H54 (cell line): Measurements from ENCODE around the gene RBM10.
A peak's percentile ranks its signal among the peaks of the same experiment; 100 is the strongest.

ENCODE experiments used
- DNase-seq: peaks from one replicate; pipeline ENCODE4 v3.0.0; 2011; ENCODE audit warnings: low spot score, mixed read lengths; ENCODE audit not compliant: insufficient read length
- FAIRE-seq: peaks from 3 replicates; lab custom pipeline; 2011; peaks lifted over from hg19 to GRCh38; lab: Jason Lieb, UNC
- POLR2A ChIP-seq: IDR thresholded peaks from 2 replicates; pipeline ENCODE4 v1.6.1; 2011; ENCODE audit warnings: low read depth, mild to moderate bottlenecking, low read length

Gene RBM10

DNA sequence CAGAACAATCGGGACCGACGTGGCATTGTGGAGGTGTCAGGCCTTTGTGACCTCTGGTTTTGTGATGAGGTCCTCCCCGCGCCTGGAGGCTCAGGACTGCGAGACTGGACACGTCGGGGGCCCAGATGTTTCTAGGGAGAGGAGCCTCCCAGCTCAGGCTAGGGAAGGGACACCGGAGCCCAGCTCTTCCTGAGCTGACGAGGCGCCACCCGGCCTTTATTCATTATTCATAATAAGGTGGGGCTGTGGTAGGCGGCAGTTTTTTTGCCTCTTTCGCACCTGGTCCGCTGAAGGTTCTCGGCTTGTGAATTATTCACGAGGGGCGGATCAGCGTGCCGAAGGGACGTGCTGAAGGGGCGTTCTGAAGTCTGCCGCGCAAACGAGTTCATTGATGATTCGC, 46.3 kb downstream of the RBM10 start:
- no peak for FAIRE-seq
- DNase-seq: no peak
- TF ChIP-seq POLR2A: no peak

- TF ChIP-seq POLR2A: no peak
- FAIRE-seq: no peak
- no peak for DNase-seq
Measured at GRCh38 chrX:47191806-47192401, 46.9 kb downstream of the RBM10 start.

DNA sequence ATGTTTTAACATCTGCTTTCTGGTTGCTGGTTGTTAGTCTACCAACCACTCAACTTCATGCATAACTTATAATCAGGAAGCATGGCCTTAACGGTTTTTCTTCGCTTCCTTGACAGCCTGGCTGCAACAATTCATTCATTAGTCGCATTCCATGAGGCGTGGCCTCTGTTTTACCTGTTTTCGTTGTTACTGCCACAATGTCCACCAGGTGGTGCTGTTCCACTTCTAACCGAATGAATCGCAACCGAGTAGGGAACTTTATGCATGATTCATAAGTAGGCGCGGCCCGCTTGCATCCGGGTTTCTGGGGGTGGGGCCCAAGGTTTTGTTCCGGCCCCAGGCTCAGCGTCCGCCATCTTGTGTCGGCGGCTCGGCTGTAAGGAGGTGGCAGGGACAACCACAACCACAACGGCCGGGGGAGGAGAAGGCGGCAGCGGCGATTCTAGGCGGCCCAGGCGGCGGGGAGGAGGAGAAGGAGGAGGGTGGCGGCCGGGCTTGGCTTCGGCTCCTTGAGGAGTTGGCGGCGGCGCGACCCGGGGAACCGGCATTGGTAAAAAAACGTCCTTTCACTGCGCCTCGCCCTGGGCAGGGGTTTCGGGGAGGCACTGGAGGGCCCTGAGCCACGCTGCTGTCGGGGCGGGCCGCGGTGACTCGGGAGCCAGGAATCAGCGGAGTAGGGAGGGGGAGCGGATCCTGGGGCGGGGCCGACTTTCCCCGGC, 48.6 kb downstream of the RBM10 start, which contains the start of gene UBA1:
TSS of gene UBA1 (plus strand) at position 355 of the 719 bp plus-strand sequence. CDS start 4,974 bp downstream, outside the sequence.
- TF ChIP-seq POLR2A: peak; percentile 76
- peak; percentile 33 for DNase-seq
- no peak for FAIRE-seq

DNA sequence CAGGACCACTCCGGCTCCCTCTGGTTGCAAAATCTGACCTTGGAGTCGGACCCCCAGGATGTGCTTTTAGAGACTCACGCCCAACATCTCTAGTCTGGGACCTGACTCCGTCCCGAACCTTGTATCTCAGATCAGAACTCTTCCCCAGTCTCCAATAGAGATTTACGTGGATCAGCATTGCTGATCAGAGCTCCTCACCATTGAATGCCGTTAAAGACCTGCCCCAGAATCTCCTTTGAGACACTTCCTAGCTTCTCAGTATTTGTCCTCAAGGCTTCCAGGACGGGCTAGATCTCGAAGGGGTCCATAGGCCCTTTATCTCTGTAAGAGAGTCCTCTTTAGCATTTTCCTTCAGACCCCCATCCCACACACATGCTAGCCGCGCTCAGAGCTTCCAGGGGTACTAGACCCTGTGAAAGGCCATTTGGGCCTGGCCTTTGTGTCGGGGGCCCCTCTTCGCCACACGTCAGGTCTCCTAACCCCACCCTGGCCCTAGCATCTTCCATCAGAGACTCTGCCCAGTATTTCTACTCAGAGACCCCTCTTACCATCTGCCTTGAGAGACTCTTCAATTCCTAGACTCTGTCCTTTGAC, 49.3 kb downstream of the RBM10 start:
- no peak for TF ChIP-seq POLR2A
- DNase-seq (no peak), FAIRE-seq (no peak)

DNA sequence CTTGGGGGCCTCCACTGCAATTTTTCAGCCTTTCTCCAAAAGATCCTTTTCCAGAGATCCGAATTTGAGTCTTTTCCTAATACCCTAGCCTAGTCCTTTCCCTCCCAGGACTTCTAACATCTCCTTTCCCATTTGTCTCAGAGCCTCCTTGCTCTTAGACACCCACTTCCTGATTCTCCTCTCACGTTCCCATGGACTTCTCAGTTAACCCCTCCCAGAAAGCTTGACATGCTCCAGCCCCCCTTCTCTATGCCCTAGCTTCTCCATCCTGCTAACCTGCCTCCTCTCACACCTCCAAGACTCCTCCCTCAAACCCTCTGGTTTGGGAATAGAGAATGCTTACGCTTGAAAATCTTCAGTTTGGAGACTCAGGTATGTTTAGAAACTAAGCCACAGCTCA, 51.1 kb downstream of the RBM10 start:
- no peak for TF ChIP-seq POLR2A
- FAIRE-seq (no peak), DNase-seq (no peak)

DNA sequence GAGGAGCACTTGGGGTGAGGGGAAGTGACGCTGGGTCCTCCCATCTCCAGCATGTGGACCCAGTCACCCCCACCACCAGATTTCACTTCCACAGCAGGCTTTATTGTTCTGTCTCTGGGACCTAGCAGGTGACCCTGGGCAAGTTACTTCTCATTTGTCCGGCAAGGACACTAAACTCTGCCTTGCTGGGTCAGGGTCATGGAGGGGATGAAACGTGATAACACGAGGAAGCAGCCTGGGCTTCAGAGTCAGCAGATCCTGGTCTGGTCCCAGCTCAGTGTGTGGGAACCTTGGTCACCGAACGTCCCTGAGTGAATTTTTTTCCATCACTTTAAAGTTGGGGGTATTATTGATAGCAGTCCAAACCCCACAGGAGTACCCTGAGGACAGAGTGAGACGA, 52.5 kb downstream of the RBM10 start:
- DNase-seq (no peak), FAIRE-seq (no peak)
- TF ChIP-seq POLR2A: no peak

- TF ChIP-seq POLR2A: no peak
- DNase-seq: no peak
- FAIRE-seq: no peak
Measured at GRCh38 chrX:47198026-47198686, 53.1 kb downstream of the RBM10 start.

DNA sequence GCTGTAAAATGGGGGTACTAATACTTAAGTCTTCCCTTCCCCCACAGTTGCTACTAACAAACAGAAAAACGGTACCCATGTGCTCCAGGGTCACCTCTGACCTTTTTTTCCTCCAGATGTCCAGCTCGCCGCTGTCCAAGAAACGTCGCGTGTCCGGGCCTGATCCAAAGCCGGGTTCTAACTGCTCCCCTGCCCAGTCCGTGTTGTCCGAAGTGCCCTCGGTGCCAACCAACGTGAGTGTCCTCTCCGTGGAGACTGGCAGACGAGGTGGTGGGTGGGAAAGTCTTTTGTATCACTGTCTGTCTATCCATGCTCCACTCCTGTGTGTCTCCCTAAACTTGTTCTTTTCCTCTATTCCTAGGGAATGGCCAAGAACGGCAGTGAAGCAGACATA, 53.7 kb downstream of the RBM10 start:
- FAIRE-seq (no peak), DNase-seq (no peak)
- TF ChIP-seq POLR2A: no peak

DNA sequence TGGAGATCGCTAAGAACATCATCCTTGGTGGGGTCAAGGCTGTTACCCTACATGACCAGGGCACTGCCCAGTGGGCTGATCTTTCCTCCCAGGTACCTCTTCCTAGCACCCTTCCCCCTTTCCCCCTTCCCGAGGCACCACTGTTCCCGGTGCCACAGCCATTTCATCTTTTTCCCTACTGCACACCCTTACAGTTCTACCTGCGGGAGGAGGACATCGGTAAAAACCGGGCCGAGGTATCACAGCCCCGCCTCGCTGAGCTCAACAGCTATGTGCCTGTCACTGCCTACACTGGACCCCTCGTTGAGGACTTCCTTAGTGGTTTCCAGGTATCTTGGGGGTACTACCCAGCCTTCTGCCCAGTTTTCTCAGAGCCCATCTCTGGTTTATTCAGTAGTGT, 54.3 kb downstream of the RBM10 start:
- no peak for FAIRE-seq
- DNase-seq: no peak
- no peak for TF ChIP-seq POLR2A

DNA sequence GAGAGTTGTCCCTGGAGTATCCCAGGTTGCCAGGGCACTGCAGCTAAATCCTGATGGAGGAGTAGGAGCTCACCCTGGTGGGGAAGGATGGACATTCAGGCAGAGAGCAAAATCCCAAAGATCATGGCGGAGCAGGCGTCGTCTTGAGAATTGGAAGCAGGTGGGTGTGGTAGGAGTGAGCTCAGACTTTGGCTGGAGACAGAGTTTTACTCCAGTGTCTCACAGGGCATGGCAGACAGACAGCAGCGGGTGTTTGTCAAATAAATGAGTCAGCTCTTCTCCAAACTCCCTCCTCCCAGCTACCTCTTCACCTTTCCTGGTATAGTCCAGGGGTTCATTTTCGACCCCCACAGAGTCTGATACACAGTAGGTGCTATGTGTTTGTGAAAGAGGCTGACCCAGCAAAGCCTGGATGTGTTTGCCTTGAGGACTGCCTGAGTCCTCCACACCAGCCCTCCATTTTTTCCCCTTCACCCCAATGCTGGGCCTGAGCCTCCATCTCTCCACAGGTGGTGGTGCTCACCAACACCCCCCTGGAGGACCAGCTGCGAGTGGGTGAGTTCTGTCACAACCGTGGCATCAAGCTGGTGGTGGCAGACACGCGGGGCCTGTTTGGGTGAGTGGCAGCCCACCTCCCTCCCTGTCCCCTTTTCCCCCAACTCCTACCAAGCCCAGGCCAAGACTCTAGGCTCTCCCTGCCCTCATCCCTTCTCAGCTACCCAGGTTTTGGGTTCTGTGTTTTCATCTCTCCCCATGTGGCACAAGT, 55.5 kb downstream of the RBM10 start:
- no peak for DNase-seq
- no peak for FAIRE-seq
- no peak for TF ChIP-seq POLR2A

GRCh38 chrX:47201345-47201944, 56.4 kb downstream of the RBM10 start:
- TF ChIP-seq POLR2A: no peak
- FAIRE-seq: no peak
- no peak for DNase-seq

DNA sequence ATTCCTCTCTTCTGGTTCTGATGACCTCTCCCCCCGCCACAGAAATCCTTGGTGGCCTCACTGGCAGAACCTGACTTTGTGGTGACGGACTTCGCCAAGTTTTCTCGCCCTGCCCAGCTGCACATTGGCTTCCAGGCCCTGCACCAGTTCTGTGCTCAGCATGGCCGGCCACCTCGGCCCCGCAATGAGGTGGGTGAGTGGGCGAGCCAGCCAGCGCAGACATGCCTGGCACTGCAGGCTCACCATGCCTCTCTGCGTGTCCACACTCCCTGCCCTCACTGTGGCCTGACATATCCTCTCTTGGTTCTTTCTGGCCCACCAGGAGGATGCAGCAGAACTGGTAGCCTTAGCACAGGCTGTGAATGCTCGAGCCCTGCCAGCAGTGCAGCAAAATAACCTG, 57.3 kb downstream of the RBM10 start:
- DNase-seq: no peak
- FAIRE-seq: no peak
- TF ChIP-seq POLR2A: no peak

GRCh38 chrX:47202877-47203276, 57.9 kb downstream of the RBM10 start:
- DNase-seq: no peak
- TF ChIP-seq POLR2A: no peak
- no peak for FAIRE-seq
